HG03064 (cell line): Measurements from ENCODE around the gene ZNF226.
"Not testable (repeated sequence)": the region's sequence is repeated elsewhere in the genome, so short reads cannot be mapped to it uniquely, and the experiment has no call there.

Experiments
- ATAC-seq: cut with Tn5 transposase; IDR thresholded peaks from one replicate; pipeline ENCODE4 v1.9.1; 2021; ENCODE audit warnings: low read depth; ENCODE audit not compliant: unreplicated experiment

The ZNF226 gene

DNA sequence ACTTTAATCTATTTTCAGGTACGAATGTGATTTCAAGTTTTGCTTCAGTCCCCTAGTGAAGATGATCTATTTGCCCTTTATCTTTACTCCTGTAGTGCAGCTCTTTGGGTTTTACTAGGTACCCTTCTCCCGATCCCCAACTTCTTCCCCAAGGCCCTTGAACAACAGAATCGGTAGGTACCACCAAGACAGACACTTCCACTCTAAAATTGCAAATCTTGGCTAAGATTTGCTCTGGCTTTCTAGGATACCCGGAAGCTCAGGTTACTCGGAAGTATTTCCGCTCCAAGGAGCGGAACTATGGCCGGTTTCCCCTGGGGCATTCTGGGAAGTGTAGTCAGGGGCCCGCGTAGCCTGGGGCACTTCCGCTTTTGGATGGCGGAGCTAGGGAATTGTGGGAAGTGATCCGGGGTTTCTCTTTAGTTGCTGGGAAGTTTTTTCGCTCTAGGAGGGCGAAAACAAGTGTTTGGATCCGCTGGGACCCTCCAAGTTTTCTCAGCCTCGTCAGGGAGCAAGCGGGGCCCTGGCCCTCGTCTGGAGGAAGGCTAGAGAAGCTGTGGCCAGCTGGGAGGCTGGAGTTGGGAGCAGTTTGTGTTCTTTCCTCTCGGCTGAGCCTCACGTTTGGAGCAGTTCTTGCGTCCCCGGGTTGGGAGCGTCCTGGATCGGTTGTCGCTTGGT is 42.4 kb downstream of the ZNF226 start:
- ATAC-seq = peak; percentile 71

- ATAC-seq = peak; percentile 69
These were observed 47.5 kb downstream of the ZNF226 start, which contains the start of gene ZNF227 for GRCh38 chr19:44212250-44212865. TSS of gene ZNF227 (plus strand) at chr19:44212532. CDS start at chr19:44217793, 5,261 bp downstream.

- no peak for ATAC-seq
These were observed 48.0 kb downstream of the ZNF226 start for GRCh38 chr19:44212866-44213346.

DNA sequence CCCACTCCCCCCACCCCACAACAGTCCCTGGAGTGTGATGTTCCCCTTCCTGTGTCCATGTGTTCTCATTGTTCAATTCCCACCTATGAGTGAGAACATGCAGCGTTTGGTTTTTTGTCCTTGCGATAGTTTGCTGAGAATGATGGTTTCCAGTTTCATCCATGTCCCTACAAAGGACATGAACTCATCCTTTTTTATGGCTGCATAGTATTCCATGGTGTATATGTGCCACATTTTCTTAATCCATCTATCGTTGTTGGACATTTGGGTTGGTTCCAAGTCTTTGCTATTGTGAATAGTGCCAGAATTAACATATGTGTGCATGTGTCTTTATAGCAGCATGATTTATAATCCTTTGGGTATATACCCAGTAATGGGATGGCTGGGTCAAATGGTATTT is 55.0 kb downstream of the ZNF226 start:
- ATAC-seq = not testable (repeated sequence)

GRCh38 chr19:44220761-44221160 is 55.9 kb downstream of the ZNF226 start:
- not testable (repeated sequence) for ATAC-seq

GRCh38 chr19:44221291-44221690 is 56.4 kb downstream of the ZNF226 start:
- ATAC-seq = not testable (repeated sequence)
